Activated T-cell treated with anti-CD3 and anti-CD28 coated beads, Interleukin-2, amount 50 U/mL, for 24 hours (primary cell): ENCODE data around the gene TNP1.
A peak's percentile ranks its signal among the peaks of the same experiment; 100 is the strongest.

Experiments
- DNase-seq: peaks from one replicate; pipeline ENCODE4 v3.0.0-alpha.2; 2020
- H3K27ac Mint-ChIP-seq: 2 replicates; pipeline ENCODE4 v1.8.0; 2020; ENCODE audit warnings: mild to moderate bottlenecking, mixed read lengths
- H3K27me3 Mint-ChIP-seq: 2 replicates; pipeline ENCODE4 v1.8.0; 2020; ENCODE audit warnings: mixed read lengths
- H3K36me3 Mint-ChIP-seq: 2 replicates; pipeline ENCODE4 v1.8.0; 2020; ENCODE audit warnings: low read depth, mixed read lengths
- H3K4me1 Mint-ChIP-seq: 2 replicates; pipeline ENCODE4 v1.8.0; 2020; ENCODE audit warnings: low read depth, mixed read lengths
- H3K4me3 Mint-ChIP-seq: 2 replicates; pipeline ENCODE4 v1.8.0; 2020; ENCODE audit warnings: mild to moderate bottlenecking, moderate library complexity, mixed read lengths
- H3K9me3 Mint-ChIP-seq: 2 replicates; pipeline ENCODE4 v1.8.0; 2020; ENCODE audit warnings: mixed read lengths

TNP1 gene, protein sequence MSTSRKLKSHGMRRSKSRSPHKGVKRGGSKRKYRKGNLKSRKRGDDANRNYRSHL

DNA sequence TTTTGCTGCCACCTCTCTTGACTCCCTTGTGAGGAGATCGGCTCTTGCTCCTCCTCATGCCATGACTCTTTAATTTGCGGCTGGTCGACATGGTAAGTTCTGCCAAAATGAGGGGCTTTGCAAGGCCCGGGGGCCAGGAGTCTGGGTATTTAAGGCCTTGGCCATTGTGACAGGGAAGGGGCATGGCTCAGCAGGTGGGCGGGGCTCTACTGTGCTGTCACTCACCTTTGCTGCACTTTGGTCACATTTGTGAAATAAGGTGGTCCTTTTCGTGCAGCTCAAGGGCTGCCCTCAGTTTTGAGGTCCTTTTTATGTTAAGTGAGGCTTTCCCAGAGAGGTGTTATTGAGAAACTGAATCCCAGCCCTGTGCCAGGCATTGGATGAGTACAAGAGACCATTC lies at the start of gene TNP1:
Gene TNP1, minus strand, starts transcription at position 121 of the 400 bp plus-strand sequence. Its CDS starts 30 bp downstream, at position 91.
- Mint-ChIP-seq H3K4me3 (no peak within 1 kb of the TSS), H3K9me3 (no peaks in the 10 kb centered on the region), H3K36me3 (no peaks in the 10 kb centered on the region), H3K27me3 (peaks cover 10% of the 10 kb centered on the region), H3K27ac (no peak within 1 kb of the TSS), H3K4me1 (peaks cover 22% of the 10 kb centered on the region)
- no peak for DNase-seq

DNA sequence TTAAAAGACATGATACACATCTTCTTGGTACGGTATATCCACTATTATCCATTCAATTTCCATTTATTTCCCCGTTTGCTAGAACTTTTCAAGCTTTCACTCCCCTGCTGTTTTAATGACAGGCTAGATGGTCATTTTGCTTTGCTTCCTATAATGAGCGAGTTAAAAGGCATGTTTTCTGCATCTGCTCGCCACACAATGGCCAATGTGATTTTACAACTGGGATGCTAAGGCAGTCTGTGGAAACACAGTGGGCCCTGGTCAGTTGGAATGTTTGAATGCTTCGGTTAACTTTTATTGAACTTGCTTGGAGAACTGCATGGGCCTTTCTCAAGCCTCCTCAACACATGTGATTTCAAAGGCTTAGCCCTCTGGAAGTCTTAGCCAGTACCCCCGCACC lies 48.4 kb upstream of the TNP1 start:
- no peak overlapping the region for H3K27ac Mint-ChIP-seq
- no peaks in the 10 kb centered on the region for H3K36me3 Mint-ChIP-seq
- peaks cover 9% of the 10 kb centered on the region for H3K9me3 Mint-ChIP-seq
- no peaks in the 10 kb centered on the region for H3K4me1 Mint-ChIP-seq
- H3K4me3 Mint-ChIP-seq, result no peak overlapping the region
- H3K27me3 Mint-ChIP-seq, result peaks cover 5% of the 10 kb centered on the region
- no peak for DNase-seq

DNA sequence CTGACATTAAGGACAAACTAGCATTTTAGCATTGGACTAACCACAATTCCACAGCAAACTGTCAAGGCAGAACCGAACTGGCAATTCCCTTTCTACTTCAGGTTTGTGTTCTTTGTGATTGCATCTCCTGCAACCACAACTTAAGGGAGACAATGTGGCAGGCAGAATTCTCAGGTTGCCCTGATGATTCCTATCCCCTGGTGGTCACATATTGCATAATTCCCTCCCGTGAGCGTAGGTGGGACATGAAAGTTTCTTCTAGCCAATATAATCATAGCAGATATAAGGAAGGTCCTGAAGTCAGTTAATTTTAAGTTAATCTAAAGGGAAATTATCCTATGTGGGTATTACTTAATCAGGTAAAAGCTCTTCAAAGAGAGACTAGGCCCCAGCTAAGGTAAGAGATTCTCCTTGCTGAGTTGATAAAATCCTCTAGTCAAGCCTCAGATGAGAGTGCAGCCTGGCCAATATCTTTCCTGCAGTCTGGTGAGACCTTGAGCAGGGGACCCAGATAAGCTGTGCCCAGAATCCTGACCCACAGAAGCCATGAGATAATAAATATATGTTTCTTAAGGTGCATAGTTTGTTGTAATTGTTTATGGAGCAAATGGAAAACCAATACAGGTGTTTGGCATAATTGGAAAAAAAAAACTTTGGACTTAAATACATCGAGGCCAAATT lies 45.9 kb upstream of the TNP1 start:
- Mint-ChIP-seq H3K27ac (no peak overlapping the region), H3K36me3 (no peaks in the 10 kb centered on the region), H3K4me3 (no peak overlapping the region), H3K9me3 (peaks cover 21% of the 10 kb centered on the region), H3K27me3 (peaks cover 5% of the 10 kb centered on the region), H3K4me1 (no peaks in the 10 kb centered on the region)
- DNase-seq, result no peak

DNA sequence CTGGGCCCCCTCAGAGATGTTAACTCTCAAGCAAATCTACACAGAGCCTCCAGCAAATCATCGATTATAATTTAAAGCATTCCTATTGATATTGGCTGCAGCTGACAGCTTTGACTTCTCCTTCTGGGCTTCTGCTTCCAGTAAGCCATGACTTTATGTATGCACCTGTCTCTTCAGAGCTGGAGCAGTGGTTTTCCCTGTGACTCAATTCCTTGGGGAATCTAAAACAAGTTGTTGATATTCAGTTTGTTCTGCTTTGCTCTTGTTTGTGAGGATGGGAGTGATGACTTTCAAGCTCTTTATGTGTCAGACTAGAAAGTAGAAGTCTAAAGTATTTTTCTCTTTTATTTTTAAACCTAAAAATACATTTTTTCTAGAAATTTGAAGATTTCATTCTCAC lies 45.1 kb upstream of the TNP1 start:
- no peak overlapping the region for H3K27ac Mint-ChIP-seq
- DNase-seq, result no peak
- H3K9me3 Mint-ChIP-seq, result peaks cover 21% of the 10 kb centered on the region
- peaks cover 8% of the 10 kb centered on the region for H3K27me3 Mint-ChIP-seq
- H3K4me1 Mint-ChIP-seq, result no peaks in the 10 kb centered on the region
- H3K4me3 Mint-ChIP-seq, result no peak overlapping the region
- H3K36me3 Mint-ChIP-seq, result no peaks in the 10 kb centered on the region

DNA sequence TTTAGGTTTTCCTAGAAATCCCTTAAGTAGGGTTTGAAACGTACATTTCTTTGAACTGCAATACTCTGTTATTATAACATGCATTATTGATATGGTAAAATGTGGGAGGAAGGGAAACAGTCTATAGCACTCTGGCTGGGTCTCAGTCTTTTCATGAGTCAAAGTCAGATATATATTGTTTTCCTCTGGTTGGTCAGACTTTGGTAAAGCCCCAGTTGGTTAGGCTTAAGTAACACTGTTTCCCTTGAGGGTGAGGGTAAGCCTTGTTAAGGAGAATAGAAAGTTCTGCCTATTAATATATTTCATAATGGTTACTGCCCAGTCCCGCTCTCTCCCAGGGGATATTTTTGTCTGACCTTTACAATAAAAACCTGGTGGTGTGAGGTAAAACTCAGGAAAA lies 44.7 kb upstream of the TNP1 start:
- H3K4me1 Mint-ChIP-seq, result no peaks in the 10 kb centered on the region
- peaks cover 8% of the 10 kb centered on the region for H3K27me3 Mint-ChIP-seq
- DNase-seq, result no peak

DNA sequence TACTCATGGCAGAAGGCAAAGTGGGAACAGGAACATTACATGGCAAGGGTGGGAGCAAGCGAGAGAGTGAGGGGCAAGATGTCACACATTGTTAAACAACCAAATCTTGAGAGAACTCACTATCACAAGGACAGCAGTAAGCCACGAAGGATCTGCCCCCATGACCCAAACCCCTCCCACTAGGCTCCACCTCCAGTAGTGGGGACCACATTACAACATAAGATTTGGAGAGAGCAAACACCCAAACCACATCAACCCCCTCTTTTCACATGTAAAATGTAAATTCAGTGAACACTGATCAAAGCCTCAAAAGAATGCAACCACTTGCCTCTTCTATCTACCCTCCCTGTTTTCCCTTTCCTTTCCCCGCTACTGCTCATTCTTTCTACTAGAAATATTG lies 43.6 kb upstream of the TNP1 start:
- Mint-ChIP-seq H3K27ac (no peak overlapping the region), H3K4me3 (no peak overlapping the region), H3K36me3 (no peaks in the 10 kb centered on the region), H3K4me1 (no peaks in the 10 kb centered on the region), H3K9me3 (peaks cover 21% of the 10 kb centered on the region), H3K27me3 (peaks cover 8% of the 10 kb centered on the region)
- DNase-seq, result no peak

More for the DNA sequence above, 44.7 kb upstream of the TNP1 start:
- Mint-ChIP-seq H3K36me3 (no peaks in the 10 kb centered on the region), H3K4me3 (no peak overlapping the region), H3K27ac (no peak overlapping the region), H3K9me3 (peaks cover 21% of the 10 kb centered on the region)

DNA sequence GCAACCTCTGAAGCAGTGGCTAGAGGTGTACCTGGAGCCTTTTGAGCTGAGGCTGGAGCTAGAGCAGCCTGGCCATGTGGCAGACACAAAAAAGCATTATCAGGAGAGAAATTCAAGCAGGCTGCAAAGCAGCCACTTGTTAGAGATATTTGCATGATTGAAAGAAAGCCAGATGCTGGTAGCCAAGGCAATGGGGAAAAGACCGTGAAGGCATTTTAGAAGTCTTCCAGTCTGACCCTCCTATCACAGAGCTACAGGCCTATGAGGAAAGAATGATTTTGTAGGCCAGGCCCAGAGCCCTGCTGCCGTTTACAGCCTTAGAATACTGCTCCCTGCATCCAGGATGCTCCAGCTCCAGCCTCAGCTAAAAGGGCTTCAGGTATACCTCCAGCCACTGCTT lies 41.4 kb upstream of the TNP1 start:
- H3K27ac Mint-ChIP-seq, result no peak overlapping the region
- H3K36me3 Mint-ChIP-seq, result no peaks in the 10 kb centered on the region
- DNase-seq, result no peak
- no peak overlapping the region for H3K4me3 Mint-ChIP-seq
- peaks cover 21% of the 10 kb centered on the region for H3K9me3 Mint-ChIP-seq
- H3K27me3 Mint-ChIP-seq, result peaks cover 8% of the 10 kb centered on the region
- H3K4me1 Mint-ChIP-seq, result peaks cover 5% of the 10 kb centered on the region

DNA sequence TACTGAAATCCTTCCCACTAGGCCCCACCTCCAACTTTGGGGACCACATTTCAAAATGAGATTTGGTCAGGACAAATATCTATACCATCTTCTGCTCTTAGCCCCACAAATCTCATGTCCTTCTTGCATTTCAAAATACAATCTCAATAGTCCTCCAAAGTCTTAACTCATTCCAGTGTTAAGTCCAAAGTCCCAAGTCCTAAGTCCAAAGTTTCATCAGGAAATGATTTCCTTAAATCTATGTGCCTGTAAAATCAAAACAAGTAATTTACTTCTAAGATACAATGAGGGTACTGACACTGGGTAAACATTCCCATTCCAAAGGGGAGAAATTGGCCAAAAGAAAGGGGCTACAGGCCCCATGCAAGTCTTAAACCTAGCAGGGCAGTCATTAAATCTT lies 40.5 kb upstream of the TNP1 start:
- no peak for DNase-seq
- H3K4me3 Mint-ChIP-seq, result no peak overlapping the region
- H3K4me1 Mint-ChIP-seq, result peaks cover 5% of the 10 kb centered on the region
- peaks cover 21% of the 10 kb centered on the region for H3K9me3 Mint-ChIP-seq
- H3K27ac Mint-ChIP-seq, result no peak overlapping the region
- H3K27me3 Mint-ChIP-seq, result peaks cover 5% of the 10 kb centered on the region
- H3K36me3 Mint-ChIP-seq, result no peaks in the 10 kb centered on the region

DNA sequence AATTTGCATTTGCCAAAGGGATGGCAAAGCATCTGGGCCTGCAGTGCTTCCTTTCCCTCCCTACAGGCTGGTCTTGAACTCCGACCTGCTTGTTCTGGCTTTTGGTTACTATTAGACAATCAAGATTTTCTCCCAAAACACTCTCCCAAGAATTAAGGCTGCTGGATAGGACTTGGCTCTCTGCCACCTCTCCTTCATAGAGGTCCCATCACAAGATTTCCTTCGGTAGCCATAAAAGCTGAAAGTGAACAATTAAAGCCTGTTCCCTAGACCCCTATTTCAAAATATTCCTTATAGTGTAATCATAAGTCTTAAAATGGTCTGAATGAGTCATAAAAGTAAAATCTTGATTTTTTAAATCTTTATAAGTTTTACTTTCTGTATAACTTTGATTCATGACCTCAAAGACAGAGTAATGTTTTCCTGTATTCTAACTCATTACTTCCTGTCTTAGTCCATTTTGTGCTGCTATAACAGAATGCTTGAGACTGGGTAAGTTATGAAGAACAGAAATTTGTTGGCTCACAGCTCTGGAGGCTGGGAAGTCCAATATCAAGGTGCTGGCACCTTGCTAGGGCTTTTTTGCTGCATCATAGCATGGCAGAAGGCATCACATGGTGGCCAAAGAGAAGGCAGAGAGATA lies 37.8 kb upstream of the TNP1 start:
- Mint-ChIP-seq H3K9me3 (peaks cover 6% of the 10 kb centered on the region), H3K27me3 (peaks cover 3% of the 10 kb centered on the region), H3K4me1 (peaks cover 5% of the 10 kb centered on the region), H3K36me3 (no peaks in the 10 kb centered on the region), H3K27ac (no peak overlapping the region), H3K4me3 (no peak overlapping the region)
- DNase-seq, result no peak

DNA sequence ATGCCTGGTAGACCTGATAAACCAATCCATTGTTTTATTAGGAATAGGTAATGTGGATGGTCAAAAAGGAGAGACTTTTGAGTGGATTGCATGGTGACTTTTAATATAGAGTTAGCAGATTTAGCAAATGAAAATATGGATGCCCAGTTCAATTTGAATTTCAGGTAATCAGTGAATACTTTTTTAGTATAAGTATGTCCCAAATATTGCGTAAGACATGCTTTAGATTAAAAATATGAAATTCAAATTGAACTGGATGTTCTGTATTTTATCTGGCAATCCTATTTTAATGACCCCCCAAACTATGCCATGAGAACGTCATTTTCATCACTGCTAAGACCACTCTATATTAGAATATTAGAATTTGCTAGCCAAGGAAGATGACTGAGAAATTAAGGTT lies 30.3 kb upstream of the TNP1 start:
- no peak overlapping the region for H3K4me3 Mint-ChIP-seq
- no peaks in the 10 kb centered on the region for H3K4me1 Mint-ChIP-seq
- peaks cover 4% of the 10 kb centered on the region for H3K27me3 Mint-ChIP-seq
- no peaks in the 10 kb centered on the region for H3K9me3 Mint-ChIP-seq
- DNase-seq, result no peak
- H3K36me3 Mint-ChIP-seq, result no peaks in the 10 kb centered on the region
- H3K27ac Mint-ChIP-seq, result no peak overlapping the region

DNA sequence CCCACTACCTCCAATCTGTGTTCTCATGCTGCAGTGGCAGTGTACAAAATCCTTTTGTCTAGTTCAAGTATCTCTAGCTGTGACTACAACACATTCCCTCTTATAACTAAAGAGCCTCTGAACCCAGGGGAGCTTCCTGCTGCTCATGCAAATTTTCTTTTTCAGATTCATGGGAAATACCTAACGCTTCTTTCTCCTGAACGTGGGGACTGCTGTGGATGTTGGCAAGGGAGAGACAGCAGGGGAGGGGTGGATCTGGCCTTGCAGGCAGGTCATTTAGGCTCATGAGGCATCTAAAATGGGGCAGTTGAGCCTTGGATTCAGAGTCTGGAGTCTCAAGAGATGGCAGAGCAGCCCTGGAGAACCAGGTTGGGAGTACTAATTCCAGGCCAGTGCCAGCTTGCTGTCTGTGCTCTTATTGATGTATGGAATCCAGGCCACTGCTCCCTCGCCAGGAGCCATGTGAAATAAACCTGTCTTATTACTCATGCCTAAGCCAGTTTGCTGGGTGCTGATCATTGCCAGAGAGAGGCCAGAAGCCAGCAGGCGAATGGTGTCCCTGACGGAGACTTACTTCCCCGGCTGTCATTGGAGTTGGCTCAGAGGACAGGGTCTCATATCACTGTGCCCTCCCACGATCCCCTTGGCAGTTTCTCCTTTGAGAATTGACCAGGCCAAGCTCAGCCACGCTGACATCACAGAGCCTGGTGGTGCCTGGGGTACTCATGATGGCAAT lies 29.2 kb upstream of the TNP1 start:
- Mint-ChIP-seq H3K9me3 (no peaks in the 10 kb centered on the region), H3K36me3 (no peaks in the 10 kb centered on the region), H3K27me3 (peaks cover 4% of the 10 kb centered on the region), H3K27ac (peak overlapping the region; percentile 7), H3K4me3 (no peak overlapping the region), H3K4me1 (no peaks in the 10 kb centered on the region)
- DNase-seq, result no peak

DNA sequence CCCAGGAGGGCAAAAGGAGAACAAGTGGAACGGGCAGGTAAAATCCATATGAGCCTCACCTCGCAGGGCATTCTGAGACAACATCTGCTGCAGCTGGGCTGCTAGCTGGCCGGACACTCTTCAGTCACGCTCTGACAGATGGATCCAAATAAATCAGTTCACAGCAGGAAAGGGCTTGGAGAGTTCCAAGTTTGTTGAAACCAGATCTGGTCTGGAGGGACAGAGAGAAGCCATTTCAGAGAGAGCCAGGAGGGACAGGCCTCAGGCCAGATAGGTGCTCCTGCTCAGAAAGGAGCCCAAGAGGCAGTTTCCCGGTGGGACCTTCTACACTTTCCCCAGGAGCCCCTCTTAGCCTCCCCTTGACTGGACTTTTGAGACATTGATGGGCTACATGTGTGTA lies 28.2 kb upstream of the TNP1 start:
- Mint-ChIP-seq H3K27me3 (peaks cover 4% of the 10 kb centered on the region), H3K36me3 (no peaks in the 10 kb centered on the region), H3K9me3 (no peaks in the 10 kb centered on the region), H3K4me1 (no peaks in the 10 kb centered on the region), H3K4me3 (no peak overlapping the region), H3K27ac (no peak overlapping the region)
- no peak for DNase-seq

DNA sequence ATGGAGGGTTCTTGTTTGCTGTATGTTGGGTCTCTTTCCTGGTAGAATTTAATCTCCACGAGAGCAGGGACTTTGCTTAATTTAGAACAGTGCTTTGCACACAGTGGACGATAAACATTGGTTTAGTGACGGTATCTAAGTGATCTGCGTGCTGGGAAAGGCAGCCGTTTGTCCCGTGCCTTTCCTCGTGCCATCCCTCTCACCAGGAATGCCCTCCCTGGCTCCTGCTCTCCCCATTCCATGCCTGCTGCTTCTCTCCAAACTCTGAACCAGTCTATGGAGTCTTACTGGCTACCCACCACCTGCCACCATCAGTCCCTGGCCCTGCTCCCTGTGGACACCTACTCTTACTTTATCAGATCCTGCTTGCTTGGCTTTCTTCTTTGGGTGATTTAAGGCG lies 27.3 kb upstream of the TNP1 start:
- Mint-ChIP-seq H3K9me3 (no peaks in the 10 kb centered on the region), H3K27me3 (peaks cover 4% of the 10 kb centered on the region), H3K36me3 (no peaks in the 10 kb centered on the region), H3K4me3 (no peak overlapping the region), H3K4me1 (no peaks in the 10 kb centered on the region), H3K27ac (no peak overlapping the region)
- no peak for DNase-seq

DNA sequence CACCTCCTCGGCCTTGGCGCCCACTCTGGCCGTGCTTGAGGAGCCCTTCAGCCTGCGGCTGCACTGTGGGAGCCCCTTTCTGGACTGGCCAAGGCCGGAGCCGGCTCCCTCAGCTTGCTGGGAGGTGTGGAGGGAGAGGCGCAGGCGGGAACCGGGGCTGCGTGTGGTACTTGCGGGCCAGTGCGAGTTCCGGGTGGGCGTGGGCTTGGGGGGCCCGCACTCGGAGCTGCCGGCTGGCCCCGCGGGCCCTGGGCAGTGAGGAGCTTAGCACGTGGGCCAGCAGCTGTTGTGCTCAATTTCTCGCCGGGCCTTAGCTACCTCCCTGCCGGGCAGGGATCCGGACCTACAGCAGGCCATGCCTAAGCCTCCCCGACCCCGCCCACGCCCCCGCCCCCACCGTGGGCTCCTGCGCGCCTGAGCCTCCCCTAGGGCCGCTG lies 25.3 kb upstream of the TNP1 start:
- Mint-ChIP-seq H3K4me1 (peaks cover 5% of the 10 kb centered on the region), H3K27ac (no peak overlapping the region), H3K9me3 (no peaks in the 10 kb centered on the region), H3K36me3 (no peaks in the 10 kb centered on the region), H3K4me3 (no peak overlapping the region), H3K27me3 (no peaks in the 10 kb centered on the region)
- DNase-seq, result no peak

DNA sequence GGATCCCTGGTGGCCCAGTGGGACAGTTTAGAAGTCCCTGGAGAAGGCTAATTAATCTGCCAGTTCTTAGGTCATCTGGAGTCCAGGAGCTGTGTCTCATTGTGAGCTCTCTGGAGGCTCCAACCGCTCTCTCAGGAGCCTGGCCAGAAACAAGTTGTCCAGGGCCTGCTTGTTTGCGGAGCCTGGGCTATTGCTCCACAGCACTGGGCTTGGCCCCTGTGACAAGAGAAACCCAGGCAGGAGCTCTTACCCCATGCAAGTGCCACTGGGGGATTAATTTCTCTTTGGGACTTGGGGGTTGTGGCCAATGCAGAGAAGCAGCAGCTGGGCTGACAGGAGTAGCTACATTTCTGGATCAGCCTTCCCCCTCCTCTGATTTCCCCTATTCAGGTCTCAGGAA lies 24.5 kb upstream of the TNP1 start:
- Mint-ChIP-seq H3K9me3 (no peaks in the 10 kb centered on the region), H3K27me3 (peaks cover 2% of the 10 kb centered on the region), H3K27ac (no peak overlapping the region), H3K4me1 (peaks cover 10% of the 10 kb centered on the region), H3K4me3 (no peak overlapping the region), H3K36me3 (no peaks in the 10 kb centered on the region)
- no peak for DNase-seq
